NCI-H2227 treated with DMSO at 0.1 percent for 48 hours (cell line): Measurements from ENCODE around the gene MACF1.

Experiments used
- DNase-seq: peaks from one replicate; lab custom pipeline; 2025; lab: John Stamatoyannopoulos, UW

Gene MACF1

GRCh38 chr1:39214998-39215873, 10.7 kb downstream of the MACF1 start:
- DNase-seq = no peak

GRCh38 chr1:39216771-39217170, 12.3 kb downstream of the MACF1 start:
- DNase-seq = no peak

- DNase-seq = no peak
Measured at GRCh38 chr1:39220891-39221870, 16.7 kb downstream of the MACF1 start.

- DNase-seq = no peak
Measured at GRCh38 chr1:39224295-39224829, 19.9 kb downstream of the MACF1 start.

- DNase-seq = no peak
Measured at GRCh38 chr1:39226836-39227235, 22.3 kb downstream of the MACF1 start.

GRCh38 chr1:39228252-39228651, 23.8 kb downstream of the MACF1 start:
- DNase-seq = no peak

- DNase-seq = no peak
Measured at GRCh38 chr1:39229504-39229903, 25.0 kb downstream of the MACF1 start.

GRCh38 chr1:39230261-39231190, 26.0 kb downstream of the MACF1 start:
- DNase-seq = no peak

DNA sequence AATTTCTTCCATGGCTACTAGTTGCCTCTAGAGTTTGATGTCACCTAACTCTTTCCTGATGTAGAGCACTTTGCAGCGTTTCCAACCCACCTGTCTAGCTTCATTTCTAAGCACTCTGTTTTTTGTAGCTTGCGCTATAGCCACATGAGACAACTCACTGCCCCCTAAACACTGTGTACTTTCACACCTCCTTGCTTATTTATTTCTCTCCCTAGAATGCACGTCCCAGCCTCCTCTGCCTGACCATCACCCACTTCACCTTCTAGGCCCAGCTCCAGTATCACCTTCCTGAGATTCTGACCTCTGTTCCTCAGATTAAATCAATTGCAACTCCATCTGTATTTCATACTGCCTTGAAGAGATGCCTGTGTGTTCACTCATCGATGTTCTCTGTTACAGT, 32.5 kb downstream of the MACF1 start:
- no peak for DNase-seq

DNA sequence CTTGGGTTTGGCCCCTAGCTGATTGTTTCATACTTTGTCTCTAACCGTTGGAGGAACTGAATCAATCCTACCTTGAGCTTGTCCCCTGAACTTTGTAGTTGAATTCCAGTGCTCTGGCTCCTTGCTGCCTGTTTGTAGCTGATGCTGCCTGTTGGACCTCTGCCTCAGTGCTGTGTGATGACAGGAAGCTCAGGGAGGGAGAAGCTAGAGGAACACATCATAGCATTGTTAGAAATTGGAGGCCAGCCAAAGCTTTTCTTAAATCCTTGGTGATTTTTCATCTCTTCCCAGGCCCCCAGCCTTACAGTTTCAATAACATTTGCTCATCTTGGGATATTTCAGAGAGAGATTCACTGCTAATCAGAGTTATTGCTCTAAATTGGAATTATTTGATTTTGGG, 34.0 kb downstream of the MACF1 start:
- no peak for DNase-seq

DNA sequence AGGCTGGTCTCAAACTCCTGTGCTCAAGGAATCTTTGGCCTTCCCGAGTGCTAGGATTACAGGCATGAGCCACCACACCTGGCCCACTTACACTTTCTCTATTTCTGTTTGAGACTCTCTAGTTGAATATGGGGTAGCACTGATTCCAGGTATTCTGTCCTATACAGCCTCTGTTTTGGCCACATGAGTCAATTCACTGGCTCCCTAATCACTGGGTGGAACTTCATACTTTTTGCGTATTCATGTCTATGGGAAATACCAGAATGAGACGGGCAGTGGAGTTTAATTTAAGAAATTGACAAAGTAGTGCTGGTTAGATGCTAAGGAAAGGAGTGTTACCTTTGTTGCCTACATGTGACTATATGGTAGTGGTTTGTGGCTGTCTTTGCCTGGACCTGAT, 35.5 kb downstream of the MACF1 start:
- DNase-seq = no peak

DNA sequence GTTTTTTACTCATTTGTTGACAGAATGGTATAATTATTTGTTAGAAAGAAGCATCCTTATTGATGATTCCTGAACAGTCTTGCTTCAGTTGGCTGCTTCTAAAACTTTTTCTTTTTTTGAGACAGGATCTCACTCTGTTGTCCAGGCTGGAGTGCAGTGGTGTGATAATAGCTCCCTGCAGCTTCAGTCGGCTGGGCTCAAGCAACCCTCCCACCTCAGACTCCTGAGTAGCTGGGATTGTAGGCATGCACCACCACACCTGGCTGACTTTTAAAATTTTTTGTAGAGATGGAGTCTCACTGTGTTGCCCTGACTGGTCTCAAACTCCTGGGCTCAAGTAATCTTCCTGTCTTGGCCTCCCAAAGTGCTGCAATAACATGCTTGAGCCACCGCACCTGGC, 38.8 kb downstream of the MACF1 start:
- DNase-seq = no peak

DNA sequence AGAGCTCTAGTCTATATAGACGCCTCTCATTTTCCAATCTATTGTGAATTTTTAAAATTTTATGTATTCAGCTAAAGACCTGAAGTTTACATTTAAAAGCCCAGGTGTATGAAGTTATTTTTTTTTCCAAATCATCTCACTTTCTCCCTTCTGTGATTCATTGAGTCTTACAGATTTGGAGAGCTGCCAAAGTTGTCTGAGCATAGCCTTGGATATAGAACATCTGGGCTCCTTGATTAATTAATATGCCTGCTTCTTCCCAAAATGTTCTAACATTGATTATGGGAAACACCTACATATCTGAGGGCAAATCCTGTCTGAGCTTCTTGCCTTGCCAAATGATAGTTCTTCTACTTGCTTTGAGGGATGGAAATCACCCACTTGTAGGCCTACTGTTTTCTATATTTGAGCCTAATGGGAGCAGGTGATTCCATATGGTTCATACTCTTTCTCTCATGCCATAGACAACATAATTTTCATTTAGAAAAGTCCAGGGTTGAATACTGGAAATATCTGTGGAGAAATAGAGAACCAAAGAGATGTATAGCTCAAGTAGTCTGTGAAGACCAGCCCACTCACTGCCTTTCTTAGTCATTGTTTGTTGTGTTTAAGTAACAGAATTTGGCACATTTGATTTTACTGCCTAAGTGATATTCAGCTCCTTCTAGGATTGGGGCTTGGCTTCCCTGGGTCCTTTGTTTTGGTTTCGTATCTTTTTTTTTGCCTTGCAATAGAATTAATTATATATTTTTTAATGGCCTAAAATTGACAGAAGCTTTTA, 46.2 kb downstream of the MACF1 start:
- no peak for DNase-seq

DNA sequence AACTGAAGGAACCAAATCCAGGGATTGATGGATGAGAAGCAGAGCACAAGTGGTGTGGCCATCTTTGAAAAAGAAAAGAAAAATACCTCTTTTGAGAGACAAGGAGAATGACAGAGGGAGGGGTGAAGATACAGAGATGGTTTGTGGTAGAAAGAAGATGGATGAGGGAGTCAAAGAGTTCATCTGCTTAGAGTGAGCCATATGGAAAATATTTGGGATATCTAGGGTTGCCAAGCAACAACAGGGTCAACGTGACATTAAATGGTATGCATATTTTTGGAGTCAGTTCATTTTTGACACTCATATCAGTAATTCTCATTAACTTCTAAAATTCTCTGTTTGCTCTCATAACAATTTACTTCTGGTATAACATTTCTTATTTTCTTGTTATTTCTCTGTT, 50.7 kb downstream of the MACF1 start:
- no peak for DNase-seq

DNA sequence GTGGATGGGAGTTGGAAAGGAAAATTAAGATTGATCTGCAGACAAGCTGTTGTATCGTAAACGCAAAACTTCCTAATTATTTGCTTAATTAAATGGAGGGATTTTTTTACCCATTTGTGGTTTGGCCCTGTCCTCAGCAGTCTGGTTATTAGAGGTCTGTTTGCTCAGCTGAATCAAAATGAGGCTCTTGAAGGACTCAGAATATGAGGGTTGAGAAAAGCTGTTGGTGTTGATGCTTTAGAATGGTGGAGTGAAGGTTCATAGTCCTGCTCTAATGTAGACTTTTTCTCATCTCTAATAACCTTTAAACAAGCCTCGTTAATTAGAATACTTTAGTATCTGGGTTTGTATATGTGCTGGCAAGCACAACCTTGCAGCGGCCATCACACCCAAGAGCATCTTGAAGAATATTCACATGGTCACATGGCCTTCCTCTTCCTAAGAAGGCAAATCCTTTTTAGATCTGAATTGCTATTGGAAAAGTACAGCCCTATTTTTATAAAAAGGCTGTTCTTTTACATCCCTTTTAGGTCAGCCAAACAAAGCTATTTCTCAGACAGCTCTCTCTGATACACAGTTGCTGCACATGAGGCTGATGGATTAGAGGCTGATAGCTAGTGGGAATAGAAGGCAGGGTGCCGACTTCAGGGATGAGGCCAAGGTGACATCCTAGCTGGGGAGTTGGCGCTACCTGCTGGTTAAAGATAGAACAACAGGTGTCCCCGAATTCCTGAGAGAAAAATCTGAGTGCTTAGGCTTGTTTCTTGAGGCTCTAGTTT, 53.8 kb downstream of the MACF1 start:
- DNase-seq = peak; percentile 64

DNA sequence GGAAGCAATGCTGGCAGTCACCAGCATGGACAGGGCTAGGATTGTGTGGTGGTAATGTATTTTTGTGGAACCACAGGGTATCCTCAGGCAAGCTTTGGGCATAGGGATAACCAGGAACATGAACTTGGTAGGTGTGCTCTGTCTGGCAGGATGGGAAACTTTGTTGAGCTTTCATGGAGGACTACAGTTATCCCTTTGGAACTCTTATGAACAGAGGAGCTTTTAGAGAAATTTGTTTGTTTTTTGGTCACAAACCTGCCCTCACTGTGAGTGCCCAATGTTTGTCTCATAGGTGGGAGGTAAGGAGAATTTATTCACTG, 54.4 kb downstream of the MACF1 start:
- no peak for DNase-seq

DNA sequence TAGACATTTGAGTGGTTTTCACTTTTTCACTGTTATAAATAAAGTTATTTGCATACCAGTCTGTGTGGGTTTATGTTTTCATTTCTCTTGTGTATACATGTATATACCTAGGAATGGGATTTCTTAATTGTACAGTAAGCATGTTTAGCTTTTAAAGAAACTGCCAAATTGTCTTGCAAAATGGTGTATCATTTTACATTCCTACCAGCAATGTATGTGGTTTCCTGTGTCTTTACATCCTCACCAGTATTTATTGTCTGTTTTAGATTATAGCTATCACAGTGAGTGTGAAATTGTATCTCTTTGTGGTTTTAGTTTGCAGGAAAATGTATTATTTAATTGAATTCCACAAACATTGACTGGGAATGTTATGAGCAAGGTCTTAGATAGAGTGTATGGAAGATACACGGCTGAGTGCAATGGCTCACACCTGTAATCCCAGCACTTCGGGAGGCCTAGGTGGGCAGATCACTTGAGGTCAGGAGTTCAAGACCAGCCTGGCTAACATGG, 57.3 kb downstream of the MACF1 start:
- DNase-seq = no peak

DNA sequence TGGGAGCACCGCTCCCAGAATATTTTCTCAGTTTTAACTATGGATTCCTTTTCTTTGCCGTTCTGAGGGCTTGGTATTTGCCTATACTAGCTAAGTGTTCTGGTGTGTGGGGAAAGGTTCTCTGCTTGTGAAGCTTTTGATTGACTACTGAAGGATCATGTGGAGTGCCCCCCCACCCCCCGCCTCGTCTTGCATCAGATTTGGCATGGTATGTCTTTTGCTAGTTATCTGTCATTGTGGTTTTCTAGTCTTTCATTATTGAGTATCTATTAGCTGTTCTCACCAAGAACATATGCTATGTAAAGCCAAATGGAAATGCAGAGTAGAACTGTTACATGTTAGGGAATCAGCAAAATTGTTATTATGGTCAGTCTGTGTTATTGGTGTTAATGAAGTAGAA, 58.3 kb downstream of the MACF1 start:
- DNase-seq = no peak

DNA sequence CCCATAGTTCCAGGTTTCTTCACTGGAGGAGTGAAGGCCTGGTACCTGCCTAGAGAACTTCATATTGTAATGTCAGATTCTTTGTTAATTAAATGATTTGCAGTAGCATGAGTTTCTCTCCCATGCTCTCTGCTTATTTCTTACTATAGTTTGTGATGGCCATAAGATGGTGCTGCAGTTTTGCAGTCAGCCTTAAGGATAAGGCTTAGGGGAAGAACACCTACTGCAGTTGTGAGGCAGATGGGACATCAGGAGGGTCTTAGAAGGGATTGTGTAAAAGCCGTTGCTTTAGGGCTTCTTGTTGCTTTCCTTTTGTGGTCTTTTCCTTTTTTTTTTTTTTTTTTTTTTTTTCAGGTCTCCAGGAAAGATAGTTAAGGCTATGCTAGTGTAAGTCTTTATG, 61.8 kb downstream of the MACF1 start:
- DNase-seq = peak; percentile 28

DNA sequence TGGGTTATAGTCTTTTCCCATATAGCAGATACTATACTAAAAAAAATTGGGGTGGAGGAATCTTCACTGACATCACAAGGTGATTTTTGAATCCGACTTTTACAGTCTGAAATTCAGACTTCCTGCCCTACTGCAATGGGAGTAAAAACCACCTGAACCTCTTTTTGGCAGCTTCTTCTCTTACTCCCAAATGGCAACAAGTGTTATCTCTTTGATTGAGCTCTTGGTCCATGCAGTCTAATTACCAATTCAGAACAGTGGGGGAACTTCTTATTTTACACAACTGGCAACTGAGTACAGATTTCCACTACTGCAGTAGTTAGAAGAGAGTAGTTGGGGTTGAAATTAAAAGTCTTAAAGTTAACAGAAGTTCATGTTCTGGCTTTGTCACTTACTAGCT, 62.3 kb downstream of the MACF1 start:
- no peak for DNase-seq
